GM21367 (cell line): Measurements from ENCODE around the gene SLX4.

Experiments used
- ATAC-seq: cut with Tn5 transposase; IDR thresholded peaks from one replicate; pipeline ENCODE4 v1.9.1; 2021; ENCODE audit not compliant: unreplicated experiment

Gene SLX4

DNA sequence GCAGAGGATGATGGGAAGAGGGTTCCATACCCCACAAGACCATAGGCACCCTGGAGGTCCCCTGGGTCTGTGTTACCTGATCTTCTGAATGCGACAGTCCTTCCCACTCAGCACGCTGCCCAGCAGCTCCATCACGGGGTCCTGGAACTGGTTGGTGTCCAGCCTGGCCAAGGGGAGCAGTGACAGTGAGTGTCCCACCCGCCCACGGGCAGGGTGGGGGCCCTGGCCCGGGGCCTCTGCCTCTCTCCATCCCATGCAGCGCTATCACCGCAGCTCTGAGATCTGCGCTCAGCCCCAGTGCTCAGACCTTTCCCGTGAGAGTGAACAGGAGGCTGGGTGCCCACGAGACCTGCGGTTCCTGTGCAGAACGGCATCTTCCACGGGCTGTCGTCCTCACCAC is 49.8 kb downstream of the SLX4 start:
- ATAC-seq: no peak

DNA sequence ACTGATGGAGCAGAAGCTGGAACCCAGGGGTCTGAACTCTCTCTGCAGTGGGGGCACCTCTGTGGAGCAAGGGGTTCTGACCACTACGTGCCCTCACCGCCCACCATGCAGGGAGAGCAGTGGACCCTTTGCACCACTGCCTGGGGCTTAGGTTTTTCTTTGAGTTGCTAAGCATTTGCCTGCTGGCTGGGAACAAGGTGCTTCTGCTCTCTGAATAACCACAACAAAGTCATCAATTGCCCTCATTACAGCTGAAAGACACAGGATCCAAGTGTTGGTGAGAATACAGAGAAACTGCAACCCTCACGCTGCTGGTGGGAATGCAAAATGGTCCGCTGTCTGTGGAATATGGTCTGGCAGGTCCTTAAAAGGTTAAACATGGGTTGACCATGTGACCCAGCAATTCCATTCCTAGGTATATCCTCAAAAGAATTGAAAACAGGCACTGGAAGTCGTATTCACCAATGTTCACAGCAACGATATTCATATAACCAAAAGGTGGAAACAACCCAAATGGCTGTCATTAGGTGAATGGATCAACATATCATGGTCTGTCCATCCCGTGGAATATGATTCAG is 57.0 kb downstream of the SLX4 start:
- ATAC-seq: no peak

DNA sequence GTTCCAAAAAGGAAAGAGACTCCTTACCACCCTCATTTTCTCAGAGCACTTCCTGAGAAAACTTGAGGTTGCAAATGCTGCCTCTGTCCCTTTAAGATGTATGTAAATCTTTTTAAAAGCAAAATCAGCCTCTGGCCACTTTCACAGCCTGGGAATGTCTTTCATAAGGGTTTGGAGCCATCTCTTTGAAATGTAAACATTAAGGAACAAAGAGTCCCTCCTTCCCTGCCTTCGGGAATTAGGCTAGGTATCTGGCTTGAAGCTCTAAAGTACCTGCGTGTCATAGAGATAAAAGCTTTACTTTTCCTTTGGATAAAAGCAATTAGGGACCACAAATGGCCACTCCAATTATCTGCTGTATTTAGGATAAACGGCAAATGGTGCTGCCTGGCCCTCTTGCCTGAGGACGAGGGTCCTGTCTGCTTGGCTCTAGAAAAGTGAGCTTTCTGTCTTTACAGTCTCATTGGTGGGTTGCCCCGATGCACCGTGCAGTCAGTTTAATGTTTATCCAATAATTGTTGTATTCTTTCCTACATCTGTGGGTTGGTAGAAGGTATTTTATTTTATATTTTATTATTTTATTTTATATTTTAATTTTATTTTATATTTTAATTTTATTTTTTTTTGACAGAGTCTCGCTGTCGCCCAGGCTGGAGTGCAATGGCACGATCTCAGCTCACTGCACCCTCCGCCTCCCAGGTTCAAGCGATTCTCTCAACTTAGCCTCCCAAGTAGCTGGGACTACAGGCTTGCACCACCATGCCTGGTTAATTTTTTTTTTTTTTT is 58.1 kb downstream of the SLX4 start:
- ATAC-seq: no peak

DNA sequence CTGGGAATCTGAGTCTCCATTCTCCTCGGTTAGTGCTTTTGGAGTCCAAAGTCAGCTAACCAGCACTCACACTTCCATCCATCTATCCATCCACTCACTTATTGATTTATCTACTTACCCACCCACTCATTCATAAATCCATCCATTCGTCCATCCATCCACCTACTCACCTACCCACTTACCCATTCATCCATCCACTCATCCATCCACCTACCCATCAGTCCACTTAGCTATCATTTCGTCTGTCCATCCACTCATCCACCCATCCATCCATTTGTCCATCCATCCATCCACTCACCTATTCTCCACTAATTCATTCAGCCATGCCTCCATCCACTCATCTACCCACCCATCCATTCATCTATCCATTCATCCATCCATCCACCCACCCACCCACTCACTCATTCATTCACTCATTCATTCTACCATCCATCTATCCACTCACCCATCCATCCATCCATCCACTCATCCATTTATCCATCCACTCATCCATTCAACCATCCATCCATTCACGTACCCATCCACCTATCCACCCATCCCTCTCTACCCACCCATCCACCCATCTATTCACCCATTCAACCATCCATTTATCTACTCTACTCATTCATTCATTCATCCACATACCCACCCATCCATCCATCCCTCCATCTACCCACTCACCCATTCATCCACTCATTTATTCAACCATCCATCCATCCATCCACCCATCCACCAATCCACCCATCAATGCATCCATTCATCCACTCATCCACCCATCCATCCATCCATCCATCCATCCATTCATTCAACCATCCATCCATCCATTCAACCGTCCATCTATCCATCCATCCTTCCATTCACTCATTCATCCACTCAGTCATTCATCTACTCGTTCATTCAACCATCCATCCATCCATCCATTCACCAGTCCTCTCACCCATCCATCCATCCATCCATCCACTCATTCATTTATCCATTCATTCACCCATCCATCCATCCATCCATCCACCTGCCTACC is 60.3 kb downstream of the SLX4 start:
- ATAC-seq: no peak

DNA sequence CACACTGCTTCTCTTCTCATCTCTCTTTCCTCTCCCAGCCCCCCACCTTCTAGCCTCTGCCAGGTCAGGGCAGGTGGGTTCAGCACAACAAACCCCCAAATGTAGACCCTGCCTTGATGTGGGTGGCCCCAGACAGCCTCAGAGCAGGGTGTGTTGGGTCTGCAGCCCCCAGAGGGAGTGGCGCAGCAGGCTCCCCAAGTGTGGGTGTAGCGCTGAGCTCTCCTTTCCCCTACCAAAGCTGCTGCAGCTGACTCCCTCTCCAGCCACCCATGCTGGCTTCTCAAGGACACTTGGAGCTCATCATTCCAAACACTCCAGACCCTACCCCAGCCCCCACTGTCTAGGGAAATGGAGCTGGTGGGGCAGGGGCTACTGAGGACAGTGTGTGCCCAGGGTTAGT is 61.5 kb downstream of the SLX4 start:
- ATAC-seq: no peak

DNA sequence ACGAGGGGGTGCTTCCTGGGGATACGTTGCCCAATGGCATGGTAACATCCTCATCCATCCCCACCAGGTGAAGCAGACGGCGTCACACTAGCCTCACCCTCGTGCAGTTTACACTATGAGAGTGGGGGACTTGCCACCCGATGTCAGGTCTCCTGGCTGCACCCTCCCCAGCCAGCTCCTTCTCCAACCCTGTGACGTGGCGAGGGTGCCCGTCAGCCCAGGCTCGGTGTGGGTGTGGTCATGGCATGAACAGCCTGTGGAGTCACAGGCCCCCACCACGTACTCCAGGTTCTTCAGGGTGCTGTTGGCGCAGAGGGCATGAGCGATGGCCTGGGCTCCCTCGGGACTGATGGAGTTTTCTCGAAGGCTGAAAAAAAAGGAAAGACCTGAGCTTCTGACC is 62.5 kb downstream of the SLX4 start:
- ATAC-seq: no peak

DNA sequence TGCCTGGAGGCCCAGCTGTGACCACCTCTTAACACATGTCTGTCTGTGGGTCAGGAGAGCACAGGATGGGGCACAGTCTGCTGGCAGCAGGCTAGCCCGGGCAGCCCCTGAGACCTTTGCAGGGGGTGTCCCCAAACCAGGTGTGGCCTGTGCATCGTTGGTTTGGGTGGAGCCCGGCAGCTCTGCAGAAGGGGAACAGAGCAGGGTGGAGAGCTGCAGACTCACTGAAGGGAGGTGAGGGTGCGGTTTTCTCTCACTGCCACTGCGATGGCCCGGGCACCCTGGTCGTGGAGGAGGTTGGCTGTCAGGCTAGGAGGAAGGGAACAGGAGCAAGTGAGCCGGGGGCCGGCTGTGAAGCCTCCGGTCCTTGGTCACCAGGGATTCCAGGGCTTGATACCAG is 63.0 kb downstream of the SLX4 start:
- no peak for ATAC-seq

DNA sequence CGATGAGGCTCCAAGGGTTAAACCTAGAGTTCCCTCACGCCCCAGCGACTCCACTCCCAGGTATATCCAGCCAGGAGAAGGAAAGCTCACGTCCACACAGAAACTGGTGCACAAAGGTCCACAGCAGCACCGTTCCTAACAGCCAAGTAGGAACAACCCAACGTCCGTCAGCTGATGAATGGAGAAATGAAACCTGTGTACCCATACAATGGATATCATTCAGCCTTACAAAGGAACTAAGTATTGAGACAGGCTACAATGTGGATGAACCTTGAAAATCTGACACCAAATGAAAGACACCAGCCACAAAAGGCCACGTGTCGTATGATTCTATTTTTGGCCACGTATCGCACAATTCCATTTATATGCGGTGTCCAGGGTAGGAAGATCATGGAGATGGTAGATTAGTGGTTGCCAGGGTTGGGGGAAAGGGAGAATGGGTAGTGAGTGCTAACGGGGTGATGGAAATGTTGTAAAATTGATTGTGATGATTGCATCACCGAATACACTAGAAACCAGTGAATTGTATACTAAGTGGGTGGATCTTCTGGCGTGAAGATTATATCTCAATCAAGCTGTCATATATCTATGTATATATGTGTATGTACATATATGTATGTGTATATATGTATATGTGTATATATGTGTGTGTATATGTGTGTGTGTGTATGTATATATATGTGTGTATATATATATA is 64.3 kb downstream of the SLX4 start:
- no peak for ATAC-seq

DNA sequence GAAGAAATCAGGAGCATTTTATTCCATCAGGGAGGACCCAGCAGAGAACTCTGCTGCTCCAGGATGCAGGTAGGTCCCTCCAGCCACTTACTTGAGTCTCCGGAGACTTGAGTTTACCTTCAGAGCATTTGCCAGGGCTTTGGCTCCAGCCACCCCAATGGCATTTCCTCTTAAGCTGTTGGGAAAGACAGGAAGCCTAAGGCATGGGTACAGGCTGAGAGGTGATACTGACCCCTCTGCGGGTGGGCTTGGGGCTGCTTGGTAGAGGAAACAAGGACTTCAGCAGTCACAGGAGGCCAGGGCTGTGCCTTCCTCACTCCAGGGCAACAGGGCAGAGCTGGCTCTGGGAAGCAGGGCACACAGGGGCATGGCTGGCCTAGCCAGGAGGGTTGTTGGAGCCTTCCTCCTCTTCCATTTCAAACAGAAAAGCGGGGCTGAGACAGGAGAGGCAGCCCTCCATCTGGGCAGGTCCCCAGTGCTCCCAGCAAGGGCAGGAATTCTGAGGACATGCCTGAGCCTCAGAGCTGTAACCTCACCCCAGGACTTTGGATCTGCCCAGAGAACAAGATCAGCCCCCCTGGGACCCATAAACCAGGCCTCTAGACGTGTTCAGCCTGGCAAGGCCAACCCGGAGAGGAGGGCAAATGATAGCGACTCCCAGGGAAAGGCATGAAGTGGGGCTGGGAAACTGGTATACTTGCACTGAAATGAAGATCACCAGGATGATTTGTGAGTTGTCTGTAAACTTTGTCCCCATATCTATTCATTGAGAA is 68.6 kb downstream of the SLX4 start:
- ATAC-seq: no peak

DNA sequence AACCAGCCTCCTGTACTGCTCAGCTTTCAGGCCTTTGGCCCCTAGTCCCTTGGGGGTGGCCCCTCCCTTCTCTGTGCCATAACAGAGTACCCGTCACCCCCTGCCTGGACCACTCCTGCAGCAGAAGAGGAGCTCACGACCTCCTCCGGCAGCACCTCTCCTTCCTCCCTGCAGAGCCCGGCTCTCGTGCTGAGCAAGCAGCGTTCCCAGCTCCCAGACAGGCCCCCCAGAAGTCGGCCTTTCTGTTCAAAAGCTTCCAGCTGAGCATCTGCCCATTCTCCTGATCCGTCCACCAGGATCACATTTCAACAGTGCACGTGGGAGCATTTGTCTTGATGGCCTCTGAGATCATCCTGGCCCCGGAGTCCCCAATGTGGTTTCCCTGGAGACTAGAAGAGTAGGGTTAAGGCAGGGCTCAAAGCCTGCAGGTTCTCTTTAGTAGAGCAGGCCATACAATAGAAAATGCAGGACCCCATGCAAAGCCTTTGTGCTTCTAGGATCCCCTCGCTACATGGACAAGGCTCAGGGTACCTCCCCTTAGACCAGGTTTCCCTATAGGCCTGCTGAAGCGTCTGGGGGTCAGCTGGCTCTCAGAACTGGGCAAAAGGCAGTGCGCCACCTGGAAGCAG is 69.8 kb downstream of the SLX4 start:
- ATAC-seq: no peak

DNA sequence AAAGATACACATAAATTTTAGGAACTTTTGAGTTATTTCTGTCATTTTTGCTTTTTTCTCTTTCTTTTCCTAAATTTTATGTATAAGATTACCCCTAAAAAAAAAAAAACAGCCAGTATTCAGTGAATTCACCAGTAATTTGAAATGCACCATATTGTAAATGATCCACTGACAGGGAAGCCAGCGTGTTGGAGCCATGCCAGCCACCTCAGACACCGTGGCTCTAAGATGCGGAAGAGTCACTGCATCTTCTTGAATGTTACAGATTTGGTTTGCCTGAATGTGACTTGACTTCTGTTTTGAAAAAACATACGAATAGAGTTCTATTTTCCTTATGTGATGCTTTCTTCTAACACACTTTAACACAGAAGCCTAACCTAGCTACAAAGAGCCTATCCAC is 73.2 kb downstream of the SLX4 start:
- no peak for ATAC-seq

DNA sequence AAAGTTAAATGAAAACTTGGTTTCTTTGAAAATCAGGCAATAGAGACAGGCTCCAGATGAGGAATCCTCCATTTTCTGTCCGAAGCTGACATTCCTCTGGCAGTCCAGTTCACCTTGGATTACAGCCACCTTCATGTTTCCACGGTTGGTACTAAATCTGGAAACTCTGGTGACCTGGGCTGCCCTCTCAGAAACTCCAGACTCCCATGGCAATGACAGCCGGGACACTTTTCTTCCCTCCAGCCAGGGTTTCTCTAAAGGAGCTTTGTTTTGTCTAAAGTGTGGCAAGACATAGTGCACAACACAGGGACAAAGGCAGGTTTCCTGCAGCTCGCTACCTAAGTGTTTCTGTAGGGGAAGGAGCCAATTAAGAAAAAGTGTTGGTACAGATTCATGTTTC is 74.6 kb downstream of the SLX4 start:
- ATAC-seq: no peak

DNA sequence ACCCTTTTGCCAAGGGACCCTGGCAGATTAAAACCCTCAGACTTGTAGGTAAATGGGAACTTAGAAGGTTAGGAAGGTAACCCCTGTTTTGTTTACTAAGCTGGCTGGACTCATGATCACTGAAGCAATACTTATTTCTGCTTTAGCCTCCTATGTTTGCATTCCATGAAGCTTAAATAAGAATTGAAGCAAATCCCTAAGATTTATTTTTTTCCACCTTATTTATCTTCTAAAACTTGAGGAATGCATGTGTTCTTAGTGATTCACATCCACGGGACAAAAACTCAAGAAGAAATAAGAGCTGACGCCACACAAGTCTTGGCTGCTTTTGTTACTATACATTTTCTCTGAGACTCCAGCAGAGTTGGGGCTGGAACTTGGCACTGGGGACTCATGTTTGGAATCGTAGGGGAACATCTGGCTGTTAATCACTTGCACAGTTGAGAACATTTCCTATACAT is 75.1 kb downstream of the SLX4 start:
- ATAC-seq: no peak

DNA sequence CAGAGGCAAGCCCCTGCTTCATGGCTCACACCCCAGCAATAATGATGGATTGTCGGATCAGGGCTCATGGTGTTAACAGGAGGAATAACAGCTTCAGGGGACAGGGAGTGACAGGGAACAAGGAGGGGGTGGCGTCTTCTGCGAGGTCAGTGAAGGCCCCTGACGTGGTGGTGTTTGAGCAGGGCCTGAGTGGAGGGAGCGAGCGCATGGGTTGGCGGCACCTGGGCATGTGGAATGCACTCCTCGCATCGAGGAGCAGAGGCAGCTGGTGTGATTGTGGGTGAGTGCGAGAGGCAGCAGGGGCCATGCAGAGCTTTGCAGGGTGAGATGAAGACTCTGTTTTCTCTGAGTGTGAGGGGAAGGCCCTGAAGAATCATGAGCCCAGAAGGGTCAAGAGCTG is 77.3 kb downstream of the SLX4 start:
- no peak for ATAC-seq

DNA sequence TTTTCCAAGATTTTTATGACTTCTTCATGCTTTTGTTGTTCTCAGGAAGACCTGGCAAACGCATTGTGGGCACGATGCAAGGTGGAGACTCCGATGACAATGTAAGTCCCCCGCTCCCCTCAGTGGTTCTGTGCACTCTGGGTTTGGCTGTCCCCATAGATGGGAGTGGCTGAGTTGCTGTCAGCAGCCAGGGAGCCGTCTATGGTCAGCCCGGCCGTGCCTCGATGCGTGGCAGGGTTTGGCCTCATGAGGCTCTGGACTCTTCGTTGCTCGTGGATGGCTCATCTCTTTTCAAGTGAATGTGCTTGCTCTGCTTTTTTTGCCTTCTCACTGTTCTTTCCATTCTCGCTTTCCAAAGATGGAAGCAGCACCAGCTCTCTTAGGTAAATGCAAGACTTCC is 78.7 kb downstream of the SLX4 start:
- ATAC-seq: no peak
